Glomerular visceral epithelial cell (primary cell): Measurements from ENCODE around the gene GALNT17.

Experiments used
- DNase-seq: peaks from one replicate; pipeline ENCODE4 v3.0.0-alpha.2; 2016; ENCODE audit errors: extremely low spot score

GALNT17 gene

GRCh38 chr7:71687286-71687685 is 555.3 kb downstream of the GALNT17 start:
- no peak for DNase-seq

GRCh38 chr7:71687831-71688599 is 556.1 kb downstream of the GALNT17 start:
- no peak for DNase-seq

DNA sequence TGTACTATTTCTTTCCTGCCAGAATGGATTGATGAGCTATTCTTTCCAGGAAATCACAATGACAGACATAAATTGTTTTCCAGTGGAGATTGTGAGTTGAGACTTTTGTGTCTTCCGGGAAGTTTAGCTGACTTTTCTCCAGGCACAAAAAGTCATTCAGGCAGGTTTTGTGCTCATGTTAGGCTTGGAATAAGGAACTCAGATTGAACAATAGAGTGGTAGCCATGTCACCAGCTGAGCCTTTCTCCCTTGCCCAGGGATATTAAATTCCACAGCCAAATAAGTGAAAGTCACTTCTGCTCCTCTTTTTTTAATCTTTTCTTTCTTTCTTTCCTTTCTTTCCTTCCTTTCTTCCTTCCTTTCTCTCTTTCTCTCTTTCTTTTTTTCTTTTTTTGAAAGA is 559.6 kb downstream of the GALNT17 start:
- no peak for DNase-seq

DNA sequence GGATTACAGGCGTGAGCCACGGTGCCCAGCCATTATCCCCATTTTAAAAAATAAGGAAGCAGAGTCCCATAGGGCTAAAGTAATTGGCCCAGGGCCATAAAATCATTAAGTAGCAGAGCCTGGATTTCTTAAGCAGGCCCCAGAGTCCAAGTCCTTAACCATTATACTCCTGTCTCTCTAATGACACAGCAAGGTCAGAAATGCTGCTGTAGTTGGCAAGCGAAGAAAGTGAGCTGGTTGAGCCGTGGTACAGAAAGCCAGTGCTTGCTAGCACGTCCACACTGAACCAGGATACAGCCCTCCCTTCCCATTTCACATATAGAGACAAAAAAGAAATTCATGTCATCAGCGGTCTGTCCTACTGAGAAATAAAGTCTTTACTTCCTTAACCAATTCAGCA is 562.7 kb downstream of the GALNT17 start:
- DNase-seq, result no peak

- no peak for DNase-seq
Measured at GRCh38 chr7:71695186-71695585, 563.2 kb downstream of the GALNT17 start.

- no peak for DNase-seq
Measured at GRCh38 chr7:71696511-71696910, 564.6 kb downstream of the GALNT17 start.

DNA sequence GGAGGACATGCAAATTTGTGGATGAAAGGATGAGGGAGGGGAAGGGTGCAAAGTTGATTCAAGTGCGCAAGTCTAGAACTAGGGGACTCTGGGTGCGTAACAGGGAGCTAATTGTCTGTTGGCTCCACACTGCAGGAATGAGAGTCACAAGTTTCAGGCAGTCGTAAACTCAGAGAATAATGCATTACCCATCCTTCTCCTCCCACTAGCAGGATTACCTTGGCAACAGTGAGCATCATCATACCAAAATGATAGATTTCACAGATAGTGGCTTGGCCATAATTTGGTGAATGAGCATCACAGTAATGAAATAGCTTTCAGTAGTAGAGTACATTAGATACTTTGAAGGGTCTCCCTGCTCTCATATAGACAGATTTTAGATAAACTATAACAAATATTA is 565.5 kb downstream of the GALNT17 start:
- no peak for DNase-seq

- DNase-seq, result no peak
Measured at GRCh38 chr7:71705217-71705616, 573.3 kb downstream of the GALNT17 start.

GRCh38 chr7:71705901-71706596 is 574.1 kb downstream of the GALNT17 start:
- DNase-seq, result no peak

GRCh38 chr7:71706597-71706975 is 574.6 kb downstream of the GALNT17 start:
- DNase-seq, result no peak

GRCh38 chr7:71707041-71707440 is 575.1 kb downstream of the GALNT17 start:
- DNase-seq, result no peak

DNA sequence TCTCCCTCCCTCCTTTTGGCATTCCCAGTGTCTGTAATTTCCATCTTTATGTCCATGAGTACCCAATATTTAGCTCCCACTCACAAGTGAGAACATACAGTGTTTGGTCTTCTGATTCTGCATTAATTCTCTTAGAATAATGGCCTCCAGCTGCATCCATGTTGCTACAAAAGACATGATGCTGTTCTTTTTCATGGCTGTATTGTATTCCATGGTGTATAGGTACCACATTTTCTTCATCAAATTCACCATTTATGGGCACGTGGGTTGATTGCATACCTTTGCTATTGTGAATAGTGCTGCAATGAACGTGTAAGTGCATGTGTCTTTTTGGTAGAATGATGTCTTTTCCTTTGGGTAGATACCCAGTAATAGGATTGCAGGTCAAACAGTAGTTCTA is 576.8 kb downstream of the GALNT17 start:
- DNase-seq, result no peak

DNA sequence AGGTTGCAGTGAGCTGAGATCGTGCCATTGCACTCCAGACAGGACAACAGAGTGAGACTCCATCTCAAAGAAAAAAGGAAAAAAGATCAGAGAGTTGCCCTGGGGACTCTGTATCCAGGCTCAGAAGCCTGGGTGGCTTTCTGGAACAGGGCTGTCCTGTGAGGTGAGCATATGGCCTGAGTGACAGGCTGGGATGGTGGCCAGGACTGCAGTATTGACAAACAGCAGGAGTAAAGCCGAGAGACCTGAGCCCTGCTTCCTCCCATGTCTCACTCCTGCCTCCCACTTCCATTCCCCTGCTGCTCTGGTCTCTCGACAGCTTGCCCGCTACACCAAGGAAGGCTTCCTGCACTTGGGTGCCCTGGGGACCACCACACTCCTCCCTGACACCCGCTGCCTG is 578.5 kb downstream of the GALNT17 start:
- DNase-seq, result no peak

DNA sequence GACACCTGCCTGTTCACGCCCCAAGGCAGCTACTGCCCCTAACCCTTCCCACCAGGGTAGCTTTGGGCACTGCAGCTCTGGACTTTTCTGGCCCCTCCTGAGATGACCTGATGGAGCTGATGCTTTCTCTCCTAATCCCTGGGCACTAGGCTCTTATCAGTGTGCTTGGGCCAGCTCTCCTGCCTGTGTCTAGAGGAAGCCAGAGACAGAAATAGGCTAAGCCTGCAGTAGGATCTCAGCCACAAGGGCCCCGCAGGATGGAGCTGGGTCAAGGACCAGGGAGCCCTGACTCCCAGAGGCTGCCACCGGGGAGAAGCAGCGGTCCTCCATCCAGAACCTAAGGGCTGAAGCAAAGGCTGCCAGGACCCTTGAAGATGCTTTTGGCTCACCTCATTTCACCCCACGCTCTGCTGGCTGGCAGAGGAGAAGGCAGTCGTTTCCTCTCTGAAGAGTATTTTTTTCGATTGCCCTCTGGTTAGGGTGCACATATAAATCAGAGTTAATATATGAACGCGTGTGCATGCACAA is 580.8 kb downstream of the GALNT17 start:
- no peak for DNase-seq

GRCh38 chr7:71716690-71717089 is 584.7 kb downstream of the GALNT17 start:
- no peak for DNase-seq

- DNase-seq, result no peak
Measured at GRCh38 chr7:71718563-71718962, 586.6 kb downstream of the GALNT17 start.

DNA sequence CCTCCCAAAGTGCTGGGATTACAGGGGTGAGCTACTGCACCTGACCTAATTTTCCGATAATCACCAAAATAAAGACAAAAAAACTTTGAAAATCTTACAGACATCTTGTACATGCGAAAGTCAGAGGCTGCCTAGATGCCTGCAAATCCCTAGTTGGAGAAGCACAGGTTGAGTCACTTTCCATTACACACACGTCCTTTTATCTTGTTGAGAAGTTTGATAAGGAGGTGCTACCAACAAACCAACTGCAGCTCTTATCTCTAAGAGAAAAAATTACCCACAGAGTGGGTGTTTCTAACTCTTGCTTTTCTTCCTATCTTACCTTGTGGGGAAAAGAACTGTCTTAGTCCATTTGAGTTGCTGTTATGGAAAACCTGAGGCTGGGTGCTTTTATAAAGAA is 589.8 kb downstream of the GALNT17 start:
- no peak for DNase-seq

DNA sequence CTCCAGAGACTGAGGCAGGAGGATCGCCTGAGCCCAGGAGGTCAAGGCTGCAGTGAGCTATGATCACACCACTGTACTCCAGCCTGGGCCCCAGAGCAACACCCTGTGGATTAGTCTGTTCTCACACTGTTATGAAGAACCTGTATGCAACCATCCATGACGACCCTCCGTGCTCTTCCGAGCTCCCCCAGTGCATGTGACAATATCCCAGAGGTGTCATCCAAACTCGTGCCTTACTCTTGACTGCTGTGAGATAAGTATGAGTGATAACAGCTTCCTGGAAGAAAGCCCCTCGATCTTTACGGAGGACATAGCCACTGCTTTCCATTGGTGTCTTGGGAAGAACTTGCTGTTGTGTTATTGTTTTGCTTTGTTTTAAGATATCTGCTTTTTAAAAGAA is 591.9 kb downstream of the GALNT17 start:
- no peak for DNase-seq

DNA sequence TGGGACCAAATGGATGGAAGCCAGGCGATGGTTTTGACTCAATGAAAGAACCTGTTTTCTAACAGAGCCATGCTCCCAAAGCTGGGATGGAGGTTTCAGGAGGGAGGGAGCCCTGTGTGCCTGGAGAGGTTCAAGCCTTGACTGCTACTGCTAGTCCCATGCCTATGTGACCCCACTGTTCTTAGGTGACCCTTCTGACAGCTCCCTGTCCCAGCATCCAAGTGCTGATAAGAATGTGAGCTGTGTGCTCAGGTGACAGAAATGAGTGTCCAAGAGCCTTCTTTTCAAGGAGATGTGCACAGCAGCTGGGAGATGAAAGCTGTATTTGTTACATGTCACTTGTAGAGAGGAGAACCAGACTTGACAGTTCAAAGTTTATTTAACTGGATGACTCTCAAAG is 595.4 kb downstream of the GALNT17 start:
- no peak for DNase-seq

DNA sequence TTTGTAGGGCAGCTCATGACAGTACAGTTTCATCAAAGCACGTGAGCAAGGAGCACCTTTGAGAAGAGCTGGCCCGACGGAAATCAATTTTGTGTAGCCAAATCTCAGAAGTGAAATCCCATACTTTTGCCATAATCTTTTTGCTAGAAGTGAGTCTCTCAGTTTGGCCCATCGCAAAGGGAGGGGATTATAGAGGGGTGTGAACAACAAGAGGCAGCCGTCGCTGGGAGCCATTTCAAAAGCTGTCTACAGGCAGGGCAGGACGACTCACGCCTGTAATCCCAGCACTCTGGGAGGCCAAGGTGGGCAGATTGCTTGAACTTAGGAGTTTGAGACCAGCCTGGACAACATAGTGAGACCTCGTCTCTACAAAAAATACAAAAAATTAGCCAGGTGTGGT is 599.8 kb downstream of the GALNT17 start:
- DNase-seq, result no peak

GRCh38 chr7:71733107-71733870 is 601.3 kb downstream of the GALNT17 start:
- no peak for DNase-seq

DNA sequence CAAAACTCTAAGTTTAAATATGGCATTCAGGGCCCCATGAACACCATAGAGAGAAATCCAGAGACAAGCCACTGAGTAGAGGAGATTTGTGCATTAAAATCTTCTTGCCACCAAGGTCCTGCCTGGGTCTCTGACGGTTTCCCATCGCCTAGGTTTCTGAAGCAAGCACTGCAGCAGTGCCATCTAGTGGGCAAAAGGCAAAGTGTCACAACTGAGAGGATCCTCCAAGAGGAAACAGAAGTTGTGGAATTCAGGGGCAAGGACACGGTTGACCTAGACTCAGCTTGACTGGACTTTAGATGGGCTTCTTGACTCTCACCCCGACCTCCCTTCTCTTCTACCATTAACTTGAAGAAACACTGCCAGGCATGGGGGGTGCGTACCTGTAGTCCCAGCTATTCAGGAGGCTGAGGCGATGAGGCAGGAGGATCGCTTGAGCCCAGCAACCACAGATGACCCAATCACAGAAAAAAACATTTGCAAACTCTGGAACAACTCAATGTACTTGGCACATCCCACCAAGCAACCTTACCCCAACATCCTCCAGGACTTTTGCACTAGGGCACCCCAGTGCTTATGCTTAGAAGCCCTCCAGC is 604.1 kb downstream of the GALNT17 start:
- DNase-seq, result peak; percentile 5
